GM12891 (cell line): ENCODE results near the gene R3HDM2.

Experiments
- POLR2A ChIP-seq: IDR thresholded peaks from 2 replicates; pipeline ENCODE4 v1.6.1; 2011; ENCODE audit warnings: low read depth, low read length, control low read depth
- POLR2AphosphoS5 ChIP-seq: IDR thresholded peaks from 2 replicates; pipeline ENCODE4 v1.6.1; 2011; ENCODE audit warnings: low read depth, low read length, control low read depth
- POU2F2 ChIP-seq: IDR thresholded peaks from 2 replicates; pipeline ENCODE4 v1.6.1; 2011; ENCODE audit warnings: low read depth, mild to moderate bottlenecking, control low read depth, low read length, moderate library complexity
- SPI1 ChIP-seq: IDR thresholded peaks from 2 replicates; pipeline ENCODE4 v1.6.1; 2011; ENCODE audit warnings: low read depth, low read length, control low read depth
- TAF1 ChIP-seq: IDR thresholded peaks from 2 replicates; pipeline ENCODE4 v1.6.1; 2011; ENCODE audit warnings: low read depth, low read length, control low read depth

GRCh38 chr12:57454566-57455373 is 23.9 kb upstream of the R3HDM2 start, which contains the start of gene INHBE:
- no peak for TF ChIP-seq POLR2AphosphoS5
- TF ChIP-seq POLR2A, result no peak
- TF ChIP-seq SPI1, result no peak
- no peak for TF ChIP-seq POU2F2
- TF ChIP-seq TAF1, result no peak
